Measurements from ENCODE around the gene FCF1. TPM values are rescaled to one million over a fixed set of nuclear protein-coding genes. Genes with fewer than 3 reads are reported as not detected.
"Not testable (repeated sequence)": the region's sequence is repeated elsewhere in the genome, so short reads cannot be mapped to it uniquely, and the experiment has no call there.

Gene FCF1
- total RNA-seq, 1 experiment from 2014 or later = 51.4 TPM

- in situ Hi-C loops (cut with HindIII; ENCODE audit: low sequenced_read_pairs) = no loop called here
- DNase-seq (ENCODE audit: low spot score) = no peak
Measured at GRCh38 chr14:74756326-74756725, 43.4 kb downstream of the FCF1 start.

GRCh38 chr14:74758505-74758904, 45.6 kb downstream of the FCF1 start:
- in situ Hi-C loops (cut with HindIII; ENCODE audit: low sequenced_read_pairs); DNase-seq (ENCODE audit: low spot score): not testable (repeated sequence)

GRCh38 chr14:74762917-74763802, 50.2 kb downstream of the FCF1 start, which contains the start of gene YLPM1:
Gene YLPM1 (plus strand): TSS chr14:74763316. CDS start chr14:74763490, 174 bp downstream.
- in situ Hi-C loops (cut with HindIII; ENCODE audit: low sequenced_read_pairs) = no loop called here
- DNase-seq (ENCODE audit: low spot score) = peak; percentile 96

DNA sequence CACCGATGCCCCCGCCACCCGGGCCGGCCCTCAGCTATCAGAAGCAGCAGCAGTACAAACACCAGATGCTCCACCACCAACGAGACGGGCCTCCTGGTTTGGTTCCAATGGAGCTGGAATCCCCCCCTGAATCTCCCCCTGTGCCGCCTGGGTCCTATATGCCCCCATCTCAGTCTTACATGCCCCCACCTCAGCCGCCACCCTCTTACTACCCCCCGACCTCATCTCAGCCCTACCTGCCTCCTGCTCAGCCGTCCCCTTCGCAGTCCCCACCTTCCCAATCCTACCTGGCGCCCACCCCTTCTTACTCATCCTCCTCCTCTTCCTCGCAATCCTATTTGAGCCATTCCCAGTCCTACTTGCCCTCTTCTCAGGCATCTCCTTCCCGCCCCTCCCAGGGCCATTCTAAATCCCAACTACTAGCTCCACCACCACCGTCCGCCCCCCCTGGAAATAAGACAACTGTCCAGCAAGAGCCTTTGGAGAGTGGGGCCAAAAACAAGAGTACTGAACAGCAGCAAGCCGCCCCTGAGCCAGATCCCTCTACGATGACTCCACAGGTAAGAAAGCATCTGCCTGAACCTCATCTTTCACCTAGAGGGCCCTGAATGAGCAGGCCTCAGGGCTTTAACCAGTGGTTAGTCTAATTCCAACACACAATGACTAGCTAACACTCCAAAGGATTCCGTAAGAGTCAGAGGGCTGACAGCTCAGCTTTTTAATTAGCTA, 51.0 kb downstream of the FCF1 start:
- DNase-seq (ENCODE audit: low spot score) = peak; percentile 21
- in situ Hi-C loops (cut with HindIII; ENCODE audit: low sequenced_read_pairs) = no loop called here

DNA sequence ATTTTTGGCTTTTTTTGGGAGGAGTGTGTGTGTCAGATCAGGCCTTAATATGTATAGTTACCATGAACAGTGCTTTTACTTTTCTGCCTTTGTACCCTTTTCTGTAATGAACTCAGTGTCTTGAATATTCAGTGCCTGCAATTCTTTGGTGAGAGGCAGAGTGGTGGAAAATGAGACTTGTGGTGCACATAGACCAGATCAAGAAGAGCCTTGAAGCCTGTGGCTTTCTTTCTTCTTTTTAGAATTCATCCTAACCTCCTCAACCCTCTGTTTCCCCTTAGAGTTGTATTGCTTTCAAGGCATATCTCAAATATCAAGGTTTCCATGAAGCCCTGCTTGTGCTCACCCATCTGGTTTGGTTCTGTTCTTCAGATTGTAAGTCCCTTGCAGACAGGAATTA, 52.8 kb downstream of the FCF1 start:
- DNase-seq (ENCODE audit: low spot score) = no peak
- in situ Hi-C loops (cut with HindIII; ENCODE audit: low sequenced_read_pairs) = no loop called here

DNA sequence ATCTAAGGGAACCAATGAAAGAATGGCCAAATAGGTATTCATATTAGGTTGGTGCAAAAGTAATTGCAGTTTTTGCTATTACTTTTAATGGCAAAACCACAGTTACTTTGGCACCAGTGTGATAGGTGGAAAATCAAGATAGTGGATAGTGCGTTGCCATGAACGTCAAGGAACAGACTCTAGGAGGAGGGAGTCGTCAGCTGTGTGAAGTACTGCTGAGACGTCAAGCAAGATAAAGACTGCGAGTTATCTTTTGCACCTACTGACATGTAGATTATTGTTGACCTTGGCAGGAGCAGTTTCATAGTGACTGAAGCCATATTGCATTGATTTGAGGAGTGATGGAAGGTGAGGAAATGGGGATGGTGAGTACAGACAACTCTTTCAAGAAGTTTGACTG, 58.5 kb downstream of the FCF1 start:
- in situ Hi-C loops (cut with HindIII; ENCODE audit: low sequenced_read_pairs) = no loop called here

GRCh38 chr14:74784634-74785033, 71.7 kb downstream of the FCF1 start:
- in situ Hi-C loops (cut with HindIII; ENCODE audit: low sequenced_read_pairs) = no loop called here
- no peak for DNase-seq (ENCODE audit: low spot score)

More for the DNA sequence above, 58.5 kb downstream of the FCF1 start:
- DNase-seq (ENCODE audit: low spot score) = no peak

DNA sequence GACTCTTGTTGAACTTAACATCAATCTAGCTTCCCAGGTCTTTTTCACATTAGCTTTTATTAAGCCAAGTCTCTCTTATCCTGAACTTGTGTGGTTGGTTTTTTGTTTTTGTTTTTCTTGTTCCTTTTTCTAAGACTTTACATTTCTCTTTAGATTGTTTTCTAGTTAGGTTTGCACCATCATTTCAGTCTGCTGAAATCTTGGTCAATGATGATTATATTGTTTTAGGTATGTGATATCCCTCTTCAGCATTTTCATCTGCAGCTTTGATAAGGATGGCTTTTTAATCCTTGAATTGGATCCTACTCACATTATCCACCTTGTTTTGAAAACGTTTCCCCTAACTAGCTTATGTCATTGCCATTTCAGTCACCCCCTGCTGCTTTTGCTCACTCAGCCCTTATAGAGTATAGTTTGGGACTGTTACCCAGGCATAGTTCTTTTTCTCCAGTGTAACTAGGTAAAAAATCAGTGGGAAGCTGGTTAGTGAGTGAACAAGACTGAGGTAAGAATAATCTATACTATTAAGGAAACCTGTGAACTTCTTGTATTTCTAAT, 72.2 kb downstream of the FCF1 start:
- DNase-seq (ENCODE audit: low spot score) = no peak
- in situ Hi-C loops (cut with HindIII; ENCODE audit: low sequenced_read_pairs) = no loop called here

GRCh38 chr14:74786796-74787315, 73.9 kb downstream of the FCF1 start:
- in situ Hi-C loops (cut with HindIII; ENCODE audit: low sequenced_read_pairs) = no loop called here
- no peak for DNase-seq (ENCODE audit: low spot score)

Other genes with a start within 250 kb of the FCF1 start
- 130 and 177 TPM in 2 replicates for gene NPC2, start 219.8 kb upstream of the FCF1 start, total RNA-seq (2014; rRNA removed; shearing (Covaris generic))
- gene ISCA2, start 219.4 kb upstream of the FCF1 start, total RNA-seq (2014; rRNA removed; shearing (Covaris generic)) = 44.6 and 78.7 TPM in 2 replicates
- gene LTBP2, start 100.9 kb upstream of the FCF1 start, total RNA-seq (2014; rRNA removed; shearing (Covaris generic)) = 30.0 and 33.4 TPM in 2 replicates
- gene AREL1, start 64 bp upstream of the FCF1 start, total RNA-seq (2014; rRNA removed; shearing (Covaris generic)) = 17.6 and 27.9 TPM in 2 replicates
- gene YLPM1, start 50.2 kb downstream of the FCF1 start, total RNA-seq (2014; rRNA removed; shearing (Covaris generic)) = 10.4 and 12.2 TPM in 2 replicates
- gene PROX2, start 163.0 kb downstream of the FCF1 start, total RNA-seq (2014; rRNA removed; shearing (Covaris generic)) = not detected in 2 replicates
- 93.5 and 101 TPM in 2 replicates for gene DLST, start 168.8 kb downstream of the FCF1 start, total RNA-seq (2014; rRNA removed; shearing (Covaris generic))
- 31.0 and 33.7 TPM in 2 replicates for gene RPS6KL1, start 210.1 kb downstream of the FCF1 start, total RNA-seq (2014; rRNA removed; shearing (Covaris generic))
- 1.8 and 3.9 TPM in 2 replicates for gene PGF, start 242.5 kb downstream of the FCF1 start, total RNA-seq (2014; rRNA removed; shearing (Covaris generic))

Measured in G401 (cell line).